DLD1 (cell line): Measurements from ENCODE around the gene PNPLA8.
"Not testable (repeated sequence)": the region's sequence is repeated elsewhere in the genome, so short reads cannot be mapped to it uniquely, and the experiment has no call there.

ENCODE experiments used
- in situ Hi-C: cut with HindIII; loops from 2 replicates; pipeline ENCODE4 v1.10.0; 2017; ENCODE audit warnings: low sequenced_read_pairs

PNPLA8 gene

GRCh38 chr7:108479751-108480150 lies 46.2 kb downstream of the PNPLA8 start:
- in situ Hi-C loops: no loop called here

- in situ Hi-C loops: no loop called here
Measured at GRCh38 chr7:108479118-108479517, 46.8 kb downstream of the PNPLA8 start.

- in situ Hi-C loops: no loop called here
Measured at GRCh38 chr7:108468246-108468645, 57.7 kb downstream of the PNPLA8 start.

- in situ Hi-C loops: no loop called here
Measured at GRCh38 chr7:108467391-108467790, 58.5 kb downstream of the PNPLA8 start.

GRCh38 chr7:108466322-108466721 lies 59.6 kb downstream of the PNPLA8 start:
- in situ Hi-C loops: not testable (repeated sequence)

GRCh38 chr7:108464743-108465142 lies 61.2 kb downstream of the PNPLA8 start:
- in situ Hi-C loops: no loop called here

- in situ Hi-C loops: no loop called here
Measured at GRCh38 chr7:108463613-108464012, 62.3 kb downstream of the PNPLA8 start.

- in situ Hi-C loops: no loop called here
Measured at GRCh38 chr7:108461840-108462239, 64.1 kb downstream of the PNPLA8 start.

- in situ Hi-C loops: no loop called here
Measured at GRCh38 chr7:108460964-108461363, 65.0 kb downstream of the PNPLA8 start.

- in situ Hi-C loops: no loop called here
Measured at GRCh38 chr7:108459922-108460551, 65.9 kb downstream of the PNPLA8 start.

- in situ Hi-C loops: no loop called here
Measured at GRCh38 chr7:108457871-108458270, 68.1 kb downstream of the PNPLA8 start.

- in situ Hi-C loops: no loop called here
Measured at GRCh38 chr7:108456845-108457540, 68.9 kb downstream of the PNPLA8 start.

- in situ Hi-C loops: no loop called here
Measured at GRCh38 chr7:108455998-108456677, 69.8 kb downstream of the PNPLA8 start, which contains the start of gene NRCAM. TSS of gene NRCAM (minus strand) at chr7:108456436. CDS start at chr7:108240064, 216,372 bp downstream.

GRCh38 chr7:108455551-108455997 lies 70.4 kb downstream of the PNPLA8 start:
- in situ Hi-C loops: no loop called here

GRCh38 chr7:108454674-108455550 lies 71.0 kb downstream of the PNPLA8 start:
- in situ Hi-C loops: no loop called here

GRCh38 chr7:108454317-108454673 lies 71.6 kb downstream of the PNPLA8 start:
- in situ Hi-C loops: no loop called here

- in situ Hi-C loops: no loop called here
Measured at GRCh38 chr7:108453320-108453719, 72.6 kb downstream of the PNPLA8 start.

GRCh38 chr7:108452707-108453106 lies 73.2 kb downstream of the PNPLA8 start:
- in situ Hi-C loops: no loop called here

GRCh38 chr7:108451296-108451848 lies 74.6 kb downstream of the PNPLA8 start:
- in situ Hi-C loops: no loop called here

- in situ Hi-C loops: no loop called here
Measured at GRCh38 chr7:108450160-108450559, 75.8 kb downstream of the PNPLA8 start.

- in situ Hi-C loops: no loop called here
Measured at GRCh38 chr7:108449521-108449920, 76.4 kb downstream of the PNPLA8 start.
